Measurements from ENCODE around the gene MAP7. TPM values are rescaled to one million over a fixed set of nuclear protein-coding genes. Genes with fewer than 3 reads are reported as not detected.

Gene MAP7
- polyA plus RNA-seq, 1 donor from 2014 or later = 5.1 TPM

GRCh38 chr6:136469154-136469553 lies 81.1 kb downstream of the MAP7 start:
- H3K9me3 ChIP-seq (ENCODE audit: low read length) = no peaks in the 10 kb centered on the region
- no peak for TF ChIP-seq POLR2AphosphoS5 (IDR thresholded peaks at IDR 0.05)
- TF ChIP-seq MXI1 (conservative IDR thresholded peaks at IDR 0.05; ENCODE audit: poor library complexity, severe bottlenecking) = no peak
- TF ChIP-seq EP300 (conservative IDR thresholded peaks at IDR 0.05; ENCODE audit: poor library complexity, severe bottlenecking) = no peak
- no peak for TF ChIP-seq REST (IDR thresholded peaks at IDR 0.05; ENCODE audit: borderline replicate concordance)
- TF ChIP-seq SMC3 (conservative IDR thresholded peaks at IDR 0.05; ENCODE audit: poor library complexity) = no peak
- no peak overlapping the region for H3K9ac ChIP-seq (ENCODE audit: low read length)
- no peaks in the 10 kb centered on the region for H3K79me2 ChIP-seq (replicated peaks; ENCODE audit: insufficient read depth, low read length)
- no peaks in the 10 kb centered on the region for H4K20me1 ChIP-seq (ENCODE audit: insufficient read depth)
- no peaks in the 10 kb centered on the region for H3K36me3 ChIP-seq (ENCODE audit: insufficient read depth, low read length)
- H3K27ac ChIP-seq (ENCODE audit: low read length) = no peak overlapping the region
- H3F3A ChIP-seq (ENCODE audit: insufficient read depth, low read length, poor library complexity, severe bottlenecking) = no peaks in the 10 kb centered on the region
- no peak overlapping the region for H3K4me2 ChIP-seq (ENCODE audit: low read length)
- H3K4me3 ChIP-seq (ENCODE audit: low read length) = no peak overlapping the region
- no peaks in the 10 kb centered on the region for H3K9me2 ChIP-seq (ENCODE audit: insufficient read depth, low read length)
- H3K27me3 ChIP-seq (ENCODE audit: insufficient read depth, low read depth, low read length) = no peaks in the 10 kb centered on the region
- no peak overlapping the region for H2AFZ ChIP-seq (ENCODE audit: low read depth, low read length)

- Histone ChIP-seq H3K79me2 (replicated peaks; ENCODE audit: insufficient read depth, low read length) (no peaks in the 10 kb centered on the region), H3K4me3 (ENCODE audit: low read length) (no peak overlapping the region), H3K36me3 (ENCODE audit: insufficient read depth, low read length) (no peaks in the 10 kb centered on the region), H4K20me1 (ENCODE audit: insufficient read depth) (no peaks in the 10 kb centered on the region), H3K9ac (ENCODE audit: low read length) (no peak overlapping the region), H3K9me2 (ENCODE audit: insufficient read depth, low read length) (no peaks in the 10 kb centered on the region), H3K9me3 (ENCODE audit: low read length) (no peaks in the 10 kb centered on the region), H3F3A (ENCODE audit: insufficient read depth, low read length, poor library complexity, severe bottlenecking) (no peaks in the 10 kb centered on the region), H3K27me3 (ENCODE audit: insufficient read depth, low read depth, low read length) (no peaks in the 10 kb centered on the region), H3K4me2 (ENCODE audit: low read length) (no peak overlapping the region), H3K27ac (ENCODE audit: low read length) (no peak overlapping the region), H2AFZ (ENCODE audit: low read depth, low read length) (no peak overlapping the region)
- TF ChIP-seq TAF1 (IDR thresholded peaks at IDR 0.05; ENCODE audit: low read depth) (no peak), POLR2AphosphoS5 (IDR thresholded peaks at IDR 0.05) (no peak), EP300 (conservative IDR thresholded peaks at IDR 0.05; ENCODE audit: poor library complexity, severe bottlenecking) (no peak), SMC3 (conservative IDR thresholded peaks at IDR 0.05; ENCODE audit: poor library complexity) (no peak), CTCF (IDR thresholded peaks at IDR 0.05; ENCODE audit: poor library complexity, severe bottlenecking) (no peak), MXI1 (conservative IDR thresholded peaks at IDR 0.05; ENCODE audit: poor library complexity, severe bottlenecking) (no peak), REST (IDR thresholded peaks at IDR 0.05; ENCODE audit: borderline replicate concordance) (no peak), RAD21 (conservative IDR thresholded peaks at IDR 0.05) (no peak), EZH2 (IDR thresholded peaks at IDR 0.05; ENCODE audit: borderline replicate concordance, insufficient read depth, low read length, poor library complexity, severe bottlenecking) (no peak)
Measured at GRCh38 chr6:136468711-136469110, 81.5 kb downstream of the MAP7 start.

Data from neural cell (in vitro differentiated cells).